HepG2 (cell line): Measurements from ENCODE around the gene MED15. TPM values are rescaled to one million over a fixed set of nuclear protein-coding genes. Genes with fewer than 3 reads are reported as not detected.

Experiments used
- ATAC-seq: fragments of 200-7000 bp; cut with Tn5 transposase; 3 replicates; pipeline ENCODE4 v1.9.1; 2020; ENCODE audit warnings: mild to moderate bottlenecking, moderate library complexity
- BruUV-seq: library from RNA; stranded (reverse); fragments of 400-500 nt; replicated peaks from 2 replicates; lab custom pipeline; 2021; lab: Mats Ljungman, UMichigan
- CTCF ChIA-PET: fragments of 300-600 bp; formaldehyde crosslinking; extraction: SDS; loops from one replicate; lab custom pipeline; 2021; ENCODE audit warnings: low total read pairs, inconsistent platforms, low intra/inter-chr PET ratio; lab: Yijun Ruan, JAX
- POLR2A ChIA-PET: fragments of 350-600 bp; sonication (Branson Sonifier 250); formaldehyde crosslinking; loops from one replicate; lab custom pipeline; 2020; ENCODE audit warnings: antibody characterized with exemption, inconsistent platforms; lab: Yijun Ruan, JAX
- DNase-seq: peaks from one replicate; pipeline ENCODE4 v3.0.0-alpha.2; 2015; ENCODE audit warnings: low spot score
- FAIRE-seq: peaks from 3 replicates; lab custom pipeline; 2011; peaks lifted over from hg19 to GRCh38; lab: Jason Lieb, UNC
- H2AFZ ChIP-seq: one replicate; pipeline ENCODE4 v1.6.1; 2011; ENCODE audit warnings: low read length, inconsistent platforms
- H3K27ac ChIP-seq: fragments of 300-600 bp; 3 replicates; pipeline ENCODE4 v1.8.0; 2011; ENCODE audit warnings: mixed run types, mild to moderate bottlenecking, mixed read lengths, low read length, inconsistent platforms; ENCODE audit not compliant: insufficient read depth; ENCODE audit errors: extremely low read length
- H3K27me3 ChIP-seq, 2 experiments: fragments of 200-600 bp in 1 of 2; 2 replicates in 1 of 2; 3 replicates in 1 of 2; pipeline versions ENCODE4 v1.6.0 to v1.8.0; 2011; ENCODE audit warnings: low read length in 2 of 2, mild to moderate bottlenecking in 2 of 2, moderate library complexity in 2 of 2, inconsistent platforms in 1 of 2; ENCODE audit not compliant: insufficient read depth in 2 of 2, control insufficient read depth in 1 of 2
- H3K36me3 ChIP-seq, 2 experiments: fragments of 200-600 bp in 1 of 2; replicated peaks in 1 of 2; 2 replicates in 1 of 2; 3 replicates in 1 of 2; pipeline versions ENCODE4 v1.5.1 to v1.8.0; 2011; ENCODE audit warnings: low read length in 2 of 2, inconsistent platforms in 1 of 2; ENCODE audit not compliant: insufficient read depth in 2 of 2, control insufficient read depth in 1 of 2
- H3K4me1 ChIP-seq: 2 replicates; pipeline ENCODE4 v1.5.1; 2012; ENCODE audit warnings: low read length, inconsistent platforms; ENCODE audit not compliant: insufficient read depth
- H3K4me2 ChIP-seq: 2 replicates; pipeline ENCODE4 v1.6.0; 2011; ENCODE audit warnings: low read depth, low read length, inconsistent platforms
- H3K4me3 ChIP-seq, 3 experiments: fragments of 200-600 bp in 1 of 3; sonication (generic), shearing (Covaris generic) in 1 of 3; replicated peaks in 1 of 3; 2 replicates each; pipeline ENCODE4 v1.5.1; 2011 to 2016; ENCODE audit warnings: low read length in 3 of 3, inconsistent platforms in 2 of 3, low read depth in 2 of 3, mild to moderate bottlenecking in 2 of 3, control low read depth in 1 of 3, mixed read lengths in 1 of 3; ENCODE audit not compliant: insufficient read depth in 1 of 3
- H3K79me2 ChIP-seq: one replicate; pipeline ENCODE4 v1.6.1; 2011; ENCODE audit warnings: low read length, inconsistent platforms; ENCODE audit not compliant: insufficient read depth
- H3K9ac ChIP-seq: 2 replicates; pipeline ENCODE4 v1.6.0; 2011; ENCODE audit warnings: mild to moderate bottlenecking, low read depth, low read length, inconsistent platforms; ENCODE audit not compliant: insufficient read depth
- H3K9me3 ChIP-seq: 2 replicates; pipeline ENCODE4 v1.5.1; 2012; ENCODE audit warnings: mild to moderate bottlenecking, low read length
- H4K20me1 ChIP-seq: 2 replicates; pipeline ENCODE4 v1.6.0; 2011; ENCODE audit warnings: inconsistent platforms, mild to moderate bottlenecking, low read length, moderate library complexity; ENCODE audit not compliant: insufficient read depth
- FOXO1 ChIP-seq: sonication (generic); formaldehyde crosslinking; IDR thresholded peaks from 2 replicates; pipeline ENCODE4 v1.4.0; 2020; ENCODE audit warnings: missing genetic modification reagents
- IKZF4 ChIP-seq: sonication (generic); formaldehyde crosslinking; IDR thresholded peaks from 2 replicates; pipeline ENCODE4 v1.5.1; 2020; ENCODE audit warnings: borderline replicate concordance, mild to moderate bottlenecking, low read depth, missing genetic modification reagents; ENCODE audit errors: not compliant biosample characterization
- KAT7 ChIP-seq: IDR thresholded peaks from 2 replicates; pipeline ENCODE4 v1.6.1; 2018; ENCODE audit warnings: borderline replicate concordance, missing compliant biosample characterization
- KMT2A ChIP-seq: sonication (generic); formaldehyde crosslinking; IDR thresholded peaks from 2 replicates; pipeline ENCODE4 v1.4.0; 2020; ENCODE audit warnings: missing genetic modification reagents
- MLLT10 ChIP-seq: sonication (generic); formaldehyde crosslinking; IDR thresholded peaks from 2 replicates; pipeline ENCODE4 v1.4.0; 2020; ENCODE audit warnings: missing genetic modification reagents
- RAD51 ChIP-seq: fragments of 450-650 bp; IDR thresholded peaks from 2 replicates; pipeline ENCODE4 v1.6.1; 2016; ENCODE audit warnings: borderline replicate concordance
- SNAPC5 ChIP-seq: sonication (generic); formaldehyde crosslinking; IDR thresholded peaks from 2 replicates; pipeline ENCODE4 v1.8.1; 2023; ENCODE audit warnings: mild to moderate bottlenecking, missing genetic modification reagents, borderline replicate concordance
- SOX13 ChIP-seq, 3 experiments: fragments of 450-650 bp in 1 of 3; sonication (generic) in 1 of 3; formaldehyde crosslinking in 1 of 3; IDR thresholded peaks in 2 of 3; conservative IDR thresholded peaks in 1 of 3; 2 replicates each; pipeline versions ENCODE4 v1.5.0 to v1.6.1; 2016 to 2020; ENCODE audit warnings: antibody characterized with exemption in 1 of 3, mild to moderate bottlenecking in 1 of 3, missing compliant biosample characterization in 1 of 3, missing genetic modification reagents in 1 of 3, moderate library complexity in 1 of 3
- TBX2 ChIP-seq: sonication (generic); formaldehyde crosslinking; IDR thresholded peaks from 2 replicates; pipeline ENCODE4 v1.5.0; 2020; ENCODE audit warnings: missing genetic modification reagents, mild to moderate bottlenecking, borderline replicate concordance
- YY1 ChIP-seq: IDR thresholded peaks from 2 replicates; pipeline ENCODE4 v1.6.1; 2011; ENCODE audit warnings: low read length, low read depth, moderate library complexity, mild to moderate bottlenecking; ENCODE audit not compliant: insufficient read depth, insufficient replicate concordance
- ZFP82 ChIP-seq: sonication (generic); formaldehyde crosslinking; IDR thresholded peaks from 2 replicates; pipeline ENCODE4 v1.5.1; 2020; ENCODE audit warnings: mild to moderate bottlenecking, missing genetic modification reagents, borderline replicate concordance
- ZNF121 ChIP-seq: sonication (generic); formaldehyde crosslinking; IDR thresholded peaks from 2 replicates; pipeline ENCODE4 v1.5.0; 2020; ENCODE audit warnings: mild to moderate bottlenecking, missing genetic modification reagents
- ZNF205 ChIP-seq: IDR thresholded peaks from 2 replicates; pipeline ENCODE4 v1.6.1; 2018; ENCODE audit warnings: missing biosample characterization, missing genetic modification reagents
- ZNF30 ChIP-seq: sonication (generic); formaldehyde crosslinking; IDR thresholded peaks from 2 replicates; pipeline ENCODE4 v1.5.0; 2020; ENCODE audit warnings: mild to moderate bottlenecking, missing genetic modification reagents
- ZNF317 ChIP-seq: sonication (generic); formaldehyde crosslinking; IDR thresholded peaks from 2 replicates; pipeline ENCODE4 v1.5.0; 2020; ENCODE audit warnings: mild to moderate bottlenecking, missing genetic modification reagents
- ZNF383 ChIP-seq: sonication (generic); formaldehyde crosslinking; IDR thresholded peaks from 2 replicates; pipeline ENCODE4 v1.4.0; 2020; ENCODE audit warnings: missing genetic modification reagents, mild to moderate bottlenecking, borderline replicate concordance
- ZNF501 ChIP-seq: sonication (generic); formaldehyde crosslinking; IDR thresholded peaks from 2 replicates; pipeline ENCODE4 v1.5.1; 2020; ENCODE audit warnings: mild to moderate bottlenecking, moderate library complexity, missing genetic modification reagents
- ZNF512B ChIP-seq: sonication (generic); formaldehyde crosslinking; IDR thresholded peaks from 2 replicates; pipeline ENCODE4 v1.5.1; 2020; ENCODE audit warnings: missing genetic modification reagents, mild to moderate bottlenecking, borderline replicate concordance
- ZSCAN29 ChIP-seq: sonication (generic); formaldehyde crosslinking; conservative IDR thresholded peaks from 2 replicates; pipeline ENCODE4 v1.4.0; 2020; ENCODE audit warnings: mild to moderate bottlenecking, missing genetic modification reagents
- WGBS: methylation state at CpG from one replicate; pipeline ENCODE4 v1.1.6; 2017; ENCODE audit warnings: low lambda C conversion rate; 5-methylcytosine and 5-hydroxymethylcytosine counted together
- in situ Hi-C: cut with HindIII; loops from 2 replicates; pipeline ENCODE4 v1.10.0; 2017; ENCODE audit warnings: low pct_unique_long_range_greater_than_20kb; ENCODE audit not compliant: extremely low pct_ligation_motif_present
- intact Hi-C: fragments of 100-400 bp; cut with micrococcal nuclease; formaldehyde crosslinking; loops from one replicate; pipeline ENCODE4 v1.10.0; 2022; ENCODE audit not compliant: unreplicated experiment
- polyA plus RNA-seq, 8 experiments: library from polyadenylated mRNA; depleted of rRNA in 3 of 8; stranded (reverse) in 7 of 8; unstranded in 1 of 8; fragments of >200 nt; fragmentation: Illumina TruSeq in 4 of 8; extraction: Trizol in 4 of 8; gene quantifications; 2 replicates each; pipeline versions ENCODE4 v1.2.1 to v1.2.3, GENCODE V29; 2011 to 2016; ENCODE audit warnings: low read depth in 4 of 8, missing spikeins in 1 of 8, mixed read lengths in 1 of 8; ENCODE audit not compliant: insufficient read depth in 1 of 8
- total RNA-seq, 5 experiments: library from RNA; depleted of rRNA; stranded (reverse); fragments of >200 nt; fragmentation: Illumina TruSeq; extraction: Trizol; gene quantifications; 2 replicates each; pipeline ENCODE4 v1.2.3, GENCODE V29; 2016; ENCODE audit warnings: low read depth in 1 of 5

MED15 gene
- total and polyA plus RNA-seq, 2 of the 13 experiments (the other 11 are each of a cell fraction or from before 2014, with no cell fraction given), result 14.3 to 27.0 TPM

DNA sequence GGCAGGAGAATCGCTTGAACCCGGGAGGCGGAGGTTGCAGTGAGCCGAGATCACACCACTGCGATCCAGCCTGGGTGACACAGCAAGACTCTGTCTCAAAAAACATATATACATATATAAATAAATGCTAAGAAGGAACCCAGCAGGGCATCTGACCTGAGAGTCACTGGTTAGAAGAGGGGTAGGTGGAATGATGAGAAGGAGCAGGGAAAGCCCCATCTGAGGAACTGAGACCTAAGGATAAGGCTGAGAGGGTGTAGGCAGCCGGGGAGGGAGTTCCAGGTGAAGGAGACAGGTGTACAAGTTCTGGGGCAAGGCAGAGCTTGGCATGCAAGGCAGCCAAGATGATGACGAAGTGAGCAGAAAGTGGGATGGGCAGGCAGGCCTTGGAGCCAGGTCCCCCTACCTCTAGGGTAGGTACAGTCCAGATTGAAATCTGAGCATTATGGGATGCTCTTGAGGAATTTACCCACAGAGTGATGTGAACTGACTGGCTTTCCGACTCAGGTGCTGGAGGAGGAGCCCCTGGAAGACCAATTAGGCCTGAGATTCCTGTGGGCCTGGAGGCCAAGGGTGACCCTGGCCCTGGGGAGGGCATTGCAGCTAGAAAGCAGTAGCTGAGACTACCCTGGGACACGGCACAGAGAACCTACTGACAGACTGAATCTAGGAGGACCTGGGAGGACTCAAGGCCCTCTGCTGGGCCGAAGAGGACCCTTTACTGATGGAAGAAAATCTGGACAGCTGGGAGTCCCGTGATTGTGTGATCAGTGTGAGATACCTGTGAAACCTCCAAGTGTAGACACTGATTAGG, 34.6 kb upstream of the MED15 start:
- FAIRE-seq (no peak), DNase-seq (no peak), ATAC-seq (peak; percentile 22; the same call in 1 of the 3 replicates)
- Histone ChIP-seq H2AFZ (no peak overlapping the region), H4K20me1 (no peaks in the 10 kb centered on the region), H3K4me3 (no peak overlapping the region), H3K36me3 (peaks cover 3 to 6% of the 10 kb centered on the region in 2 experiments; a peak in 3 of 5 replicates), H3K79me2 (no peaks in the 10 kb centered on the region), H3K4me1 (no peaks in the 10 kb centered on the region), H3K27ac (no peak overlapping the region), H3K27me3 (no peaks in the 10 kb centered on the region), H3K9me3 (no peaks in the 10 kb centered on the region), H3K4me2 (no peak overlapping the region), H3K9ac (no peak overlapping the region)
- intact Hi-C loops (no loop called here), in situ Hi-C loops (no loop called here)
- WGBS, result 96% methylated on average over 11 of the region's 11 CpGs
- ChIA-PET CTCF (no interaction called here), POLR2A (no interaction called here)
- TF ChIP-seq MLLT10 (CRISPR knock-in tag), result no peak
- no peak for TF ChIP-seq ZNF121 (CRISPR knock-in tag)
- no peak for TF ChIP-seq ZFP82
- TF ChIP-seq ZNF501 (CRISPR knock-in tag), result no peak
- no peak for TF ChIP-seq KAT7 (CRISPR knock-in tag)
- no peak for TF ChIP-seq ZSCAN29
- no peak for TF ChIP-seq KMT2A (CRISPR knock-in tag)
- TF ChIP-seq IKZF4 (CRISPR knock-in tag), result no peak
- TF ChIP-seq SOX13 (IDR thresholded peaks at IDR 0.05), result no peak
- no peak for TF ChIP-seq SOX13 (CRISPR knock-in tag; conservative IDR thresholded peaks at IDR 0.05 in 1 of 2, IDR thresholded peaks at IDR 0.05 in 1 of 2)
- no peak for TF ChIP-seq FOXO1 (CRISPR knock-in tag)
- no peak for TF ChIP-seq RAD51
- TF ChIP-seq ZNF205 (CRISPR knock-in tag), result no peak
- no peak for TF ChIP-seq ZNF30 (CRISPR knock-in tag)
- no peak for TF ChIP-seq ZNF383 (CRISPR knock-in tag)
- no peak for TF ChIP-seq ZNF317 (CRISPR knock-in tag)
- TF ChIP-seq YY1, result no peak
- no peak for TF ChIP-seq ZNF512B (CRISPR knock-in tag)
- no peak for TF ChIP-seq SNAPC5 (CRISPR knock-in tag)
- TF ChIP-seq TBX2 (CRISPR knock-in tag), result no peak
- no TSS peak for BruUV-seq
